Activated CD4-positive, alpha-beta memory T cell treated with anti-CD3 and anti-CD28 coated beads, Interleukin-2, amount 10 ng/mL, durations not matched to agents 7 days and 5 days (primary cell): ENCODE measurements around the gene THOC3. TPM values are rescaled to one million over a fixed set of nuclear protein-coding genes. Genes with fewer than 3 reads are reported as not detected.
"Not testable (repeated sequence)": the region's sequence is repeated elsewhere in the genome, so short reads cannot be mapped to it uniquely, and the experiment has no call there.

Experiments used
- CTCF ChIA-PET: fragments of 350-600 bp; sonication (Branson Sonifier 250); formaldehyde crosslinking; loops from one replicate; lab custom pipeline; 2021; ENCODE audit warnings: antibody characterized with exemption, inconsistent platforms; lab: Charles Lee
- POLR2A ChIA-PET: fragments of 350-600 bp; sonication (Branson Sonifier 250); formaldehyde crosslinking; loops from one replicate; lab custom pipeline; 2021; ENCODE audit warnings: antibody characterized with exemption; lab: Charles Lee
- DNase-seq: peaks from one replicate; pipeline ENCODE4 v3.0.0-alpha.2; 2020
- H3K27ac Mint-ChIP-seq: one replicate; pipeline ENCODE4 v1.8.0; 2021; ENCODE audit warnings: mild to moderate bottlenecking, mixed read lengths
- H3K27me3 Mint-ChIP-seq: one replicate; pipeline ENCODE4 v1.8.0; 2021; ENCODE audit warnings: mixed read lengths
- H3K36me3 Mint-ChIP-seq: one replicate; pipeline ENCODE4 v1.8.0; 2021; ENCODE audit warnings: low read depth, mixed read lengths
- H3K4me1 Mint-ChIP-seq: one replicate; pipeline ENCODE4 v1.8.0; 2021; ENCODE audit warnings: mixed read lengths
- H3K4me3 Mint-ChIP-seq: one replicate; pipeline ENCODE4 v1.8.0; 2021; ENCODE audit warnings: mild to moderate bottlenecking, mixed read lengths
- H3K9me3 Mint-ChIP-seq: one replicate; pipeline ENCODE4 v1.8.0; 2021; ENCODE audit warnings: mixed read lengths
- total RNA-seq, 2 experiments: library from RNA; stranded (reverse); gene quantifications; one replicate each; pipeline ENCODE4 v1.2.3, GENCODE V29; 2021

The THOC3 gene
- total RNA-seq, 2 experiments from 2014 or later = 105 to 107 TPM

DNA sequence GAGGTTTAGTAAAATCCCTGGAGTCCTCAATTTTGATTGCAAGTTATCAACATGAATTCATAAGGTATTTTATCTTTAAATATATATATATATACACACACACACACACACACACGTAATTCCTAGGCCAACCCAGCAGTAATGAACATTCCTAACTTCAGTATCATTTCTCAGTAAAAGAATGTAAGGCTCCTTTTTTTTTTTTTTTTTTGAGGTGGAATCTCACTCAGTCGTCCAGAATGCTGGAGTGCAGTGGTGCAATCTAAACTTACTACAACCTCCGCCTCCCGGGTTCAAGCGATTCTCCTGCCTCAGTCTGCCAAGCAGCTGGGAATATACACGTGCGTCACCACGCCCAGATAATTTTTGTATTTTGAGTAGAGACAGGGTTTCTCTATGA lies 5.8 kb downstream of the THOC3 start:
- peaks cover 14% of the 10 kb centered on the region for H3K36me3 Mint-ChIP-seq
- POLR2A ChIA-PET, H3K4me1 Mint-ChIP-seq, H3K27ac Mint-ChIP-seq, H3K4me3 Mint-ChIP-seq, DNase-seq, H3K27me3 Mint-ChIP-seq, CTCF ChIA-PET, H3K9me3 Mint-ChIP-seq: not testable (repeated sequence)

- H3K4me3 Mint-ChIP-seq, H3K4me1 Mint-ChIP-seq, CTCF ChIA-PET, H3K27me3 Mint-ChIP-seq, DNase-seq, POLR2A ChIA-PET, H3K27ac Mint-ChIP-seq, H3K9me3 Mint-ChIP-seq: not testable (repeated sequence)
- H3K36me3 Mint-ChIP-seq = peaks cover 14% of the 10 kb centered on the region
These were observed 7.9 kb downstream of the THOC3 start for GRCh38 chr5:175960228-175960627.

DNA sequence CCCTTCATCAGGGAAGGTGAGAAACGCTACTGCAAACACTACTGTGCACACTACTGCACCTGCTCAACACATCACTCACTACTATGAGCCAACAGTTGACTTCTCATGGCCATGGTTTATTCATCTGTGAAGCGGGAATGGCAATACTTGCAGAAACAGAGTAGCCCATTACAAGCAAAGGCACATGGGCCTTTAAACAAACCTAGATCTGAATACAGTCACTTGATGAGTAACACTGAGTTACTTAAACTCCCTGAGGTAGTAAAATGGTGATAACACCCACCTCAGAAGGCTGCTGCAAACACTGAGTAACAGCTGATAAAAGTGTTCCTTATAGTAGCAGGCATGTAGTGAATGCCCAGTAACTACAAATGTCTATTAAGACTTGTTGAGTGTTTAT lies 9.6 kb downstream of the THOC3 start:
- H3K27ac Mint-ChIP-seq, H3K4me3 Mint-ChIP-seq, H3K36me3 Mint-ChIP-seq, H3K27me3 Mint-ChIP-seq, H3K9me3 Mint-ChIP-seq, POLR2A ChIA-PET, H3K4me1 Mint-ChIP-seq, CTCF ChIA-PET, DNase-seq: not testable (repeated sequence)

DNA sequence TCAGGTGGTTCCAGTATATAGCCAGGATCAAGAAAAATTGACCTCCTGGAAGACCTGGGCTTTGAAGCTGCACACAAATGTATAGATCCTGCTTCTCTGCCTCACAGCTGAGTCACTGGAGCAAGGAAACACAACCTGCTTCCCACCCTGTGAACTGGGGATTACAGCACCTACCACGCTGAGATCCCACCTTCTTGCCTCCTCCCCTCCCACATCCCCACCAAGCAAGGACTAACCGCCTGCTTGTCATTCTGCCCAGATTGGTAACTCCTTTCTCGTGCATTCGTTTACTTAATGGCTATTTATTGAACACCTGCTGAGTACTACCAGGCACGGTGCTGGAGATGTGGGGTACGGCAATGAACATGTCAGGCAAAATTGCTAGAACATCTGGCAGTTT lies 14.0 kb downstream of the THOC3 start:
- POLR2A ChIA-PET, DNase-seq, H3K27ac Mint-ChIP-seq, H3K9me3 Mint-ChIP-seq, H3K4me1 Mint-ChIP-seq, H3K36me3 Mint-ChIP-seq, H3K4me3 Mint-ChIP-seq, CTCF ChIA-PET, H3K27me3 Mint-ChIP-seq: not testable (repeated sequence)

DNA sequence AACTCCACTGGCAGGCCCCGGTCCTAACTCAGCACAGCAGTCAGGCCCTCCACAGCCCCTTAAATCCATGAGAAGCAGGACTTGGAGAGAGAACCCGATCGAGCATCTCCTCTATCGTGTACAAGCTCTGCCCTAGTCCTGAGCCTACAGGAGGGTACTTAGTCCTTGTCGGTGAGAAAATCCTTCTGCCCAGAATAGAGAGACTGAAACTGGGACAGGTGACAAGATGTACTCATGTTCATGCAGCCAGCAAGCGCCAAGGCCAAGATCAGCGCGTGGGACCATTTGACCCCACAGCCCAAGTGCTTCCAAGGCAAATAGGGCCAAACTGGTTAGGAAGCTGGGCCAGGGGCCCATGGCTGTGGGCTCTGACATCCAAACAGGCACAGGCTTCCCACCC lies 15.3 kb downstream of the THOC3 start:
- CTCF ChIA-PET = not testable (repeated sequence)

GRCh38 chr5:175951339-175951969 lies 16.7 kb downstream of the THOC3 start:
- CTCF ChIA-PET = not testable (repeated sequence)

More for the DNA sequence above, 15.3 kb downstream of the THOC3 start:
- H3K4me3 Mint-ChIP-seq, POLR2A ChIA-PET, H3K27me3 Mint-ChIP-seq, H3K36me3 Mint-ChIP-seq, H3K27ac Mint-ChIP-seq, H3K4me1 Mint-ChIP-seq, DNase-seq, H3K9me3 Mint-ChIP-seq: not testable (repeated sequence)

DNA sequence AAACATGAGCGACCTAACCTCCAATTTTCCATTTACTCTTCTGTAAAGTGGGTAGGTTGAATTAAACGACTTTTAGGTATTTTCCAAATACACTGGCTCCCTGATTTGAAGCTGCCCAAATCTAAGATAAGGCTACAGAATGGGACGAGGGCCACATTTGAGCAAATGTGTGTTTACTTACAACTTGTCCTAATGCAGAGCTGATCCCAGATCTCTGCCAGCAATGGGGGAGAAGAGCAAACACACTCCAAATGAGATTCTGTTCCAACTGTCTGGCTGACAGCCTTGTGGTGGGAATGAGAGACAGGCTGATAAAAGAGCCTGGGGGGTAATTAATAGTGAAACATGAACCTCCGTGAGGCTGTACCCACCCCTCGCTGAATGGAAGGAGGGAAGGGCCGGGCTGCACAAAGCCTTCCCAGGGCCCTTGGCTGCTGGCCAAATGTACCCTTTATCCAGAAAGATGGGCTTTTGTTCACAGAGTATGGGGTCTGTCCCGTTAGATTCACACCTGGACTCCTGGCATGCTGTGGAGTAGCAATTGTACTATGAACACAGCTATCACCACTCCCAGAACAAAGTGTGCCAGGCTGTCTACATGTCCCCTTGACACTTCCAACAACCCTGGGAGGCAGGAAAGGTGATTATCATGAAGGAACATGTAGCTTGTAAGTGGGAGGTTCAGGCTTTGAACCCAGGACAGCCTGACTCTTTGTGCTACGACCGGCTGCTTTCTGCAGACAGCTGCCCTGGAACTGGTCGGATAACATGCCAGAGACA lies 19.6 kb downstream of the THOC3 start:
- H3K27me3 Mint-ChIP-seq, H3K9me3 Mint-ChIP-seq, H3K36me3 Mint-ChIP-seq, H3K27ac Mint-ChIP-seq, H3K4me1 Mint-ChIP-seq, CTCF ChIA-PET, H3K4me3 Mint-ChIP-seq, POLR2A ChIA-PET, DNase-seq: not testable (repeated sequence)

More at GRCh38 chr5:175951339-175951969, 16.7 kb downstream of the THOC3 start:
- POLR2A ChIA-PET, H3K27me3 Mint-ChIP-seq, DNase-seq, H3K27ac Mint-ChIP-seq, H3K36me3 Mint-ChIP-seq, H3K4me3 Mint-ChIP-seq, H3K4me1 Mint-ChIP-seq, H3K9me3 Mint-ChIP-seq: not testable (repeated sequence)

- H3K27ac Mint-ChIP-seq, H3K4me1 Mint-ChIP-seq, H3K9me3 Mint-ChIP-seq, DNase-seq, H3K27me3 Mint-ChIP-seq, POLR2A ChIA-PET, CTCF ChIA-PET, H3K4me3 Mint-ChIP-seq: not testable (repeated sequence)
- peaks cover 13% of the 10 kb centered on the region for H3K36me3 Mint-ChIP-seq
These were observed 24.9 kb downstream of the THOC3 start for GRCh38 chr5:175943253-175943652.

- H3K4me1 Mint-ChIP-seq, POLR2A ChIA-PET, H3K27ac Mint-ChIP-seq, DNase-seq, H3K27me3 Mint-ChIP-seq, H3K4me3 Mint-ChIP-seq, H3K9me3 Mint-ChIP-seq, CTCF ChIA-PET: not testable (repeated sequence)
- peaks cover 13% of the 10 kb centered on the region for H3K36me3 Mint-ChIP-seq
These were observed 27.5 kb downstream of the THOC3 start for GRCh38 chr5:175940632-175941031.

GRCh38 chr5:175938489-175938888 lies 29.6 kb downstream of the THOC3 start:
- POLR2A ChIA-PET, H3K27ac Mint-ChIP-seq, H3K9me3 Mint-ChIP-seq, H3K4me3 Mint-ChIP-seq, H3K27me3 Mint-ChIP-seq, DNase-seq, H3K4me1 Mint-ChIP-seq, CTCF ChIA-PET: not testable (repeated sequence)
- peaks cover 13% of the 10 kb centered on the region for H3K36me3 Mint-ChIP-seq

DNA sequence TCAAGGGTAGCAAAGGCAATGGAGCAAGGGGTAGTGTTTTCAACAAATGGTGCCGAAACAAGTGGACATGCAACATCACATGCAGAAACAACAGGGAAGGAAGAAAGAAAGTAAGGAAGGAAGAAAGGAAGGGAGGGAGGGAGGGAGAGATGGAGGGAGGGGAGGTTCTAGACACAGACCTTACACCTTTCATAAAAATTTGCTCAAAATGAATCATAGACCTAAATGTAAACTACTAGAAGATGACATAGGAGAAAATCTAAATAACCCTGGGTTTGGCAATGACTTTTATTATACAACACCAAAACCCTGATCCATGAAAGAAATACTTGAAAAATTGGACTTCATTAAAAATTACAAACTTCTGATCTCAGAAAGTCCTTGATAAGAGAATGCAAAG lies 39.4 kb downstream of the THOC3 start:
- CTCF ChIA-PET, H3K27ac Mint-ChIP-seq, POLR2A ChIA-PET, H3K4me1 Mint-ChIP-seq, H3K4me3 Mint-ChIP-seq, DNase-seq, H3K9me3 Mint-ChIP-seq, H3K27me3 Mint-ChIP-seq: not testable (repeated sequence)
- peaks cover 20% of the 10 kb centered on the region for H3K36me3 Mint-ChIP-seq

DNA sequence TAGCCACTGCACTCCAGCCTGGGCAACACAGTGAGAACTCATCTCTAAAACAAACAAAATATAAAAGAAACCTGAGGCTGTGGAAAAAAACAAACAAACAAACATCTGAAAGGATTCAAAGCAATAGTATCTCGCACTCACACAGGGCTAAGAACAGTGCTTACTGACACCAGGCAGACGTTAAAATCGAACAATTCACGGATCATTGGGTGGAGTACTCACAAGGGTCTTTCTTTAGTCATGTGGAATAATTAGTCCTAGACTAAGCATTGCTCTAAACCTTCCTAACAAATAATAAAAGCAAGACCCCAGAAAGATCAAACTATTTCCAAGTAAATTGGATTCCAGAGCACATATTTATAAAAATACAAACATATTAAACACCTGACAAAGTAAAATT lies 43.0 kb downstream of the THOC3 start:
- CTCF ChIA-PET, H3K27ac Mint-ChIP-seq, H3K4me1 Mint-ChIP-seq, H3K9me3 Mint-ChIP-seq, H3K27me3 Mint-ChIP-seq, POLR2A ChIA-PET, DNase-seq, H3K4me3 Mint-ChIP-seq: not testable (repeated sequence)
- H3K36me3 Mint-ChIP-seq = peaks cover 28% of the 10 kb centered on the region

DNA sequence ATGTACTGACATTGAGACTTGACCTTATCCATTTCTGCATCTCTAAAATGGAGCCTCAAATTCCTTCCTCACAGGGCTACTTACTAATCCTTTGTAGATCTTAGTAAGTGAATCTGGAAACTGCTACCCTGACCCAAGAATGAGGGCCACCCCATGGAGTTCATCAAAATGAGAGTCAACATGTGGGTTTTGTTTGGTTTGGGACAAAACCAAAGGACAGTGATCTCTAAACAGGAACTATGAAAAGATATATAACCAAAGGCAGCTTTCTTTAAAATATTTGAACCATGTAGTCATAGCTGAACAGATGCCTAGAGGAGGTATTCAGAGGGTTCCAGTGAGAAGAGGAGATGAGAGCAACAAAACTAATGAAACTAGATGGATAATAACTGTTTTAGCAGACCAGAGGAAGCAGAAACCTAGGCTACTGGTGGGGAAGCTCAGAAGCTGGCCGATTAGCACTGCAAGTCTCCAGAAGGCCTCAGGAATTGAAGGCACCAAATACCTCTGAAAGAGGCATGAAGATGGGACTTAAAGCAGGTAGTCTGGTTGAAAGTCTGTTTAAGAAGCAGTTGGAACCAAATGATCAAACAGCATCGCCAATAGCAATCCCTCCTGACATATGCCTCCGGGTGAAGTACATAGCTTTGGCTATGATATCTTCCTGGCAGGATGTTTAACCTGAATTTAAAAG lies 45.8 kb downstream of the THOC3 start:
- Mint-ChIP-seq H3K4me3 (no peak overlapping the region), H3K27ac (no peak overlapping the region), H3K36me3 (peaks cover 29% of the 10 kb centered on the region), H3K9me3 (no peaks in the 10 kb centered on the region), H3K27me3 (no peaks in the 10 kb centered on the region), H3K4me1 (peaks cover under 1% of the 10 kb centered on the region)
- no peak for DNase-seq
- ChIA-PET POLR2A (no interaction called here), CTCF (no interaction called here)
